GM19043 (cell line): ENCODE measurements around the gene VEGFA.
"Not testable (repeated sequence)": the region's sequence is repeated elsewhere in the genome, so short reads cannot be mapped to it uniquely, and the experiment has no call there.

Experiments used
- ATAC-seq: cut with Tn5 transposase; IDR thresholded peaks from one replicate; pipeline ENCODE4 v1.9.1; 2021; ENCODE audit warnings: low read depth; ENCODE audit not compliant: unreplicated experiment

Gene VEGFA

DNA sequence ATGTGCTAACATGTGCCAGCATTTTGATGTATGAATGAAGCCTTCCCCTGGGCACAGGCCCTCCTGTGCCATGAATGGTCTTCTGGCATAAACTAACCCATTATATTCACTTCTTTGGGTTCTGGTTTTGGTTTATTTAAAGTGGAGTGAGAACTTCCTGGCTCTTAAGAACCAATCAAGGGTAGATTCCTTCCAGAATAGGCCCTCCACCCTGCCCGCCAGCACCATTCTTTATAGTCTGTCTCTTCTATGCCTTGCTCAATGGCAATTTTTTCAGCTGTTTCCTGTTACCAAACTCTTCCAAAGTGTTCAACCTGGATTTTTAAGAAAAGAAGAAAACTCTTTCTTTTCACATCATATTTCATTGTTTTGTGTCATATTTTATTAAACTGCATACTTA is 44.1 kb downstream of the VEGFA start:
- ATAC-seq = no peak

- ATAC-seq = no peak
Measured at GRCh38 chr6:43814865-43815264, 44.9 kb downstream of the VEGFA start.

GRCh38 chr6:43817192-43817591 is 47.2 kb downstream of the VEGFA start:
- ATAC-seq = no peak

DNA sequence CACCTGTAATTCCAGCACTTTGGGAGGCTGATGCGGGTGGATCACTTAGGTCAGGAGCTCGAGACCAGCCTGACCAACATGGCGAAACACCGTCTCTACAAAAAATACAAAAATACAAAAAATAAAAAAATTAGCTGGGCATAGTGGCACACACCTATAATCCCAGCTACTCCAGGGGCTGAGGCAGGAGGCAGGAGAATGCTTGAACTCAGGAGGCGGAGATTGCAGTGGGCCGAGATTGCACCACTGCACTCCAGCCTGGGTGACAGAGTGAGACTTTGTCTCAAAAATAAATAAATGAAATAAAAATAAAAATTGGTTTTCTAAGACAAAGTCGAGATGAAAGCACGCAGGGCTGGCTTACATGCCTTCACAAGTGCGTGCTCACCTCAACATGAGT is 49.0 kb downstream of the VEGFA start:
- not testable (repeated sequence) for ATAC-seq

GRCh38 chr6:43819958-43820357 is 49.9 kb downstream of the VEGFA start:
- ATAC-seq = no peak

DNA sequence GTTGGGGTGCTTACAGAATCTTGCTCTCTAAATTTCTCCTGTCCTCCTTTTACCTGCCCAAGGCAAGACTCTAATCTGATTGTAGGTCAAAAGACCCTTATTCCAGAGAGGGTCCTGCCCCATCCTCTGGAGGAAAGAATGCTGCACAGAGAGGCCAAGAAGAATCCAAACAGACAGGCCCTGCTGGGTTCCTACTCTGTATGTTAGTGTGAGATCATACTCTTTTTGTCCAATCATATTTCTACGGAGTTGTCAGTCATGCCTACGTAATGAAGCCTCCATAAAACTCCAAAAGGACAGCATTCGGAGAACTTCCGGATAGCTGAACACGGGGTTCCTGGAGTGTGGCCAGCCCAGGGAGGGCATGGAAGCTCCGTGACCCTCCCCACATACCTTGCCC is 50.5 kb downstream of the VEGFA start:
- no peak for ATAC-seq

GRCh38 chr6:43821101-43821886 is 51.3 kb downstream of the VEGFA start:
- ATAC-seq = no peak

- no peak for ATAC-seq
Measured at GRCh38 chr6:43823390-43823789, 53.4 kb downstream of the VEGFA start.

DNA sequence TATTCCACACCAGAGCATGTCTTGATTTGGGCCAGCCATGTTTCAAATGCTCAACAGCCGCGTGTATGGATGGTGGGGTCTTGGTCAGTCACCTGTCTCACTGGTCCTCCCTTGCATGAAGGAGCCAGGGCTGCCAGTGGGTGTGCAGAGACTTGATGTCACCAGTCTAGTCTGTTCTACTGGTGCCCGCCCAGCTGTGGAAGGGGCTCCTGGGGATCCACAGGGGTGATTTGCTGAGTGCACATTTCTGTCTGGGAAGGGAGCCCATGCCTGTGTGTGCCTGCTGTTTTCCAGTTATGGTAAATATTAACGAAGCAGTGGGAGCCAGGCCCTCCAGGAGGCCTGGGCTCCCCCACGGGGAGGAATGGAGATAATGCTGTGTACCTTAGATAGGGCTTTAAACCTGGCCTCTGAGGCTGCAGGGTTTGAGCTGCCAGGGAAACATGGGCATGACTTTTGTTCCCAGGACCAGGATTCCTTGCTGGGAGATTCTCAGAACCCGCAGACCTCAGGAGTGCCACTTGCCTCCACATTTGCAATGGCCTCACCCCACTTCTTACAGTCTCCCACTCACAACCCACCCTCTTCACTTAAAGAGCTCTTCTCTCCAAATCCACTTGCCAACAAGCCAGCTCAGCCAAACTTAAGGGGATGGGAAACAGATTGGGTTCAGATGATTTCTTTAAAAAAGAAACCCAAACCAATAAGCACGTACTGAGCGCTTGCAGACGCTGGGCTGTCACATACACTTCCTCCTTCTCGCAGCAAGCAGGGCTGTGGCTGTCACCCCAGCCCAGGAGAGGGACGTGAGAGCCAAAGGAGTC is 54.1 kb downstream of the VEGFA start:
- ATAC-seq = no peak

- no peak for ATAC-seq
Measured at GRCh38 chr6:43824703-43825064, 54.7 kb downstream of the VEGFA start.

GRCh38 chr6:43825187-43826115 is 55.4 kb downstream of the VEGFA start:
- ATAC-seq = no peak

GRCh38 chr6:43826730-43827129 is 56.7 kb downstream of the VEGFA start:
- no peak for ATAC-seq

DNA sequence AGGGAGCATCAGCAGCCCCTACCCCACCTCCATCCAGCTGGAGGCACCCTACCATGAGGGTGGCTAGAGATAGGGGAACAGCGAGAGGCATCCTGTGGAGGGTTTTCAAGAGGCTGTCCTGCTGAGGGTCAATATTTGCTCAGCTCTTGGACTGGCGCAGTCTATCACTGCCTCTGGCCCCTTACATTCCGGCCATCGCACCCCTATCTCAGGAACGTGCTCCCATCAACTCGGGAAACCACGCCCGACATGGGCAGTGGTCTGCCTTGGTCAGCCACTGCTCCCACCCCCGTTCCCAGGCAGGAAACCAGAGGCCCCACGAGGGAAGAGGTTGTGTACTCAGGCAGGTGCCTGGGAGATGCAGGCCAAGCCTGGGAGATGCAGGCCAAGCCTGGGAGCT is 57.9 kb downstream of the VEGFA start:
- ATAC-seq = no peak

- ATAC-seq = no peak
Measured at GRCh38 chr6:43828711-43829110, 58.7 kb downstream of the VEGFA start.

- no peak for ATAC-seq
Measured at GRCh38 chr6:43829470-43829869, 59.5 kb downstream of the VEGFA start.

DNA sequence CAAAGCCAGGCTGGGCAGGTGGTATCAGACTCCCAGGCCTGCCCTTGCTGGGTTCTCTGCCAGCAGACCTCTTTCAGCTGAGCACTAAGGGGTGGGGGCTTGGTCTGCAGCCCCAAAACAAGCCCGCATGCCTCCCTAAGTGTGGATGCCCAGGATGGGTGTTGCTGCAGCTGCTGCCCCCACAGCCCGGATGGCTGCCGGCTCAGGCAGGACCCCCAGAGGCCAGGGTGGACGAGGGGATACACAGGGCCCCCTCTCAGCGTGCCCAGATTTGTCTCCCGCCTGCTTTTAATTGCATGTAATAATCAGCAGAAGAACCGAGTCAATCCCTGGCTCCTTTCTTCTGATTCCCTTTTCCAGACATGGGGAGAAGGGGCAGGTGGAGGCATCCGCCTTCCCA is 60.8 kb downstream of the VEGFA start:
- no peak for ATAC-seq

DNA sequence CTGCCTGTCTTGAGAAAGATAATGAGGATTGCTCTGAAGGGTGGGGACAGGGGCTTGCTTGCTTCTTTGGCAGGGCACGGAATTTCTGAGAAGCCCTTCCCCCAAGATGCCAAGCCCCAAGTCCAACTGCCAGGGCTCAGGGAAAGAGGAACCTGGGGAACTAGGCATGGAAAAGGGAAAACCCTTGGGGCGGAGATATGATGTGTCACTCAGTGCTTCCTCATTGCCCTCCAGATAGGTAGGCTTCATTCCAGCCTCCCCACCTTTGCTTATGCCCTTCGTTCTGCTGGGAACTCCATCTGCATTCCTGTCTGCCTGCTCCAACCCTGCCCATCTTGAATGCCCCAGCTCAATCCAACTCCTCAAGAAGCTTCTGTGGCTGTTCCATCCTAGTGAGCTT is 61.2 kb downstream of the VEGFA start:
- no peak for ATAC-seq

GRCh38 chr6:43833223-43833995 is 63.4 kb downstream of the VEGFA start:
- no peak for ATAC-seq

GRCh38 chr6:43833996-43834390 is 64.0 kb downstream of the VEGFA start:
- no peak for ATAC-seq

DNA sequence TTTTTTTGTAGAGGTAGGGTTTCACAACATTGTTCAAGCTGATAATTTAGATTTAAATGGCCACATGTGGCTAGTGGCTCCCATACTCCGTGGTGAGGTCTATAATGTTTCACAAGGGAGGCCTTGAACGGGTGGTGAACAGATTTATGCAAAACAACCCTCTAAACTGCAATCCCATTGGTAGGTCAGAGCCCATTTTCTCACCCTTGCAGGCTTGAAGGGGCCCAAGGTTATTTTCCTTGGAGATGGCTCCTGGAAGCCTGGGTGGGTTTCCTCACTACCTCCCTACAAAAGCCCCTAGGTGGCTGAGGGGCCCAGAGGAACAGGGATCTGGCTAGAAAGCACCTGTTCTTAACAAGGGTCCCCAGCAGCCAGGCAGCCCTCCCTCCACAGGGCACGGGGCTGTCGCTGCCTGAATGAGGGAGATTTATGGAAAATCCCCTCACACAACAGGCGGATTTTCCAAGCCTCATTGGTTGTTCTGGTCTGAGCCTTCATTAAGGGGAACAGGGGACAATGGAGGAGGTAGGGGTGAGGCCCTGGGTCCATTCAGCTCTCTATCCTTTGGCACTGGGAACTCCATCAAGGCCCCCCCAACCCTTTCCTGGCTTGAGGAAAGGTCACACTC is 64.6 kb downstream of the VEGFA start:
- ATAC-seq = no peak
